Activated CD4-positive, CD25-positive, alpha-beta regulatory T cell treated with anti-CD3 and anti-CD28 coated beads, Interleukin-2, amount 50 U/mL, for 24 hours (primary cell): ENCODE data around the gene FAM9C.
"Not testable (repeated sequence)": the region's sequence is repeated elsewhere in the genome, so short reads cannot be mapped to it uniquely, and the experiment has no call there.

Experiments used
- ATAC-seq, 2 donors: fragments of 150-1000 bp; cut with Tn5 transposase; one replicate each; pipeline ENCODE4 v1.10.0; 2021; ENCODE audit warnings: mild to moderate bottlenecking in 1 of 2, moderate library complexity in 1 of 2

Gene FAM9C

DNA sequence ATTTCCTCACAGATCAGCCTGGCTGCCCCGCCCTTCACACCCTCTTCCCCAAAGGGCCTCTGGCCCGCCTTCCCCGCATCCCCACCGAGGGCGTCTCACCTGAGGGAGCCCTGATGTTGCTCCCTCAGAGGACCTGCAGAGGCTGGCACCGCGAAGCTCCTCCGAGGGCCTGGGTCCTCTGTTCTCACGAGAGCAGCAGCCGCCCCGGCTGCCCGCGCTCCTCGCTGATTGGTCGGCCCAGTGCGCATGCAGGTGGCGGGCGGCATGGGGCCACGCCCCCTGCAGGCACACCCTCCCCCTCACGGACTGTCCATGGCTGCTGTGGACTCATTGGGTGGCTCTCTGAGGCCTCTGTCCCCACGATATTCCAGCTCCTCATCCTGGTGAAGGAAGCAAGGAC is at the start of gene FAM9C:
Gene FAM9C (minus strand): TSS at position 180 of the 400 bp plus-strand sequence. CDS start 831 bp downstream, outside the sequence.
- no peak for ATAC-seq

DNA sequence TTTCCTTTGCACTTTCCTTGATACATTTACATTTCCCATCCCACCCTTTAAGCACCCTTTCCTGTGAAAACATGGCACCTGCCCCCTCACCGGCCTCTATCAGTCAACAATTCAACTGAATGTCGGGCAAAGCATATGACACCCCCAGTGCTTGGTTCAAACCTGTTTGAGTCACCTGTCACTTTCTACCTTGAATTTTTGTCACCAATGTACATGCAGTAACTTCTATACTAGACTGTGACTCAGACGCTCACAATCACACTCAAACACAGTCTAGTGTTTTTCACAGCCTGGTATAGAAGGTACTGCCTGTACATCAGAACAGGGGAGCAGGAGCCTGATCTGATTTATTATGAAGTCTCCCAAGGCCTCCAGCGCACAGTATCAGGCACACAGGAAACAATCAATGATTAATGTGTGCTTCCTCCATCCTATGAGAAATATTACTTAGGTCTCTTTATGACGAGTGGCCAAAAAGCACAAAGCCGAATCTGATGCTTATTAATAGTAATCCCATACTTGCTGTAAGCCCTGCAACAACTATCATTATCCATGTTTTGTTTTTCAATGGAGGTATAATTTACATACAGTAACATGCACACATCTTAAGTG is 49.2 kb upstream of the FAM9C start:
- peak; percentile 75 to 78 for ATAC-seq

DNA sequence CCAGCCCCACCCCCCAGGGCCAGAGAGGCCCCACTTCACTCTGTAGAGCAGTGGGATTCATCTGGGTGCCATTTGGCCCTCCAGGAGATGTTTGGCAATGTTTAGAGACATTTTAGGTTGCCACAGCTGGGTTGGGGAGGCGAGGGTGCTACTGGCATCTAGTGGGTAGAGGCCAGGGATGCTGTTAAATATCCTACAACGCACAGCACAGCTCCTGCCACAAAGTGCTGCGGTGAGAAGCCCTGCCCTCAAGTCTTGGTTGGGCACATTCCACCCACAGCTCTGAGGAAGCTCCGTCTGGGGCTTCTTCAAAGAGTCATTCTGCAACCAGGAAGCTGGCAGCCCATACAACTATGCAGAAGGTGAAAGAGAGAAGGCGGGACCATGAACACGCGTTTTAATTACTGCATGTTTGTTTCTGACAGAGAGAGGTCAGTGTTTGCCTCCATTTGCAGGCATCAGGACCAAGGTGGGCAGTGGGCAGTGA is 48.1 kb upstream of the FAM9C start:
- peak; percentile 62 to 64 for ATAC-seq

DNA sequence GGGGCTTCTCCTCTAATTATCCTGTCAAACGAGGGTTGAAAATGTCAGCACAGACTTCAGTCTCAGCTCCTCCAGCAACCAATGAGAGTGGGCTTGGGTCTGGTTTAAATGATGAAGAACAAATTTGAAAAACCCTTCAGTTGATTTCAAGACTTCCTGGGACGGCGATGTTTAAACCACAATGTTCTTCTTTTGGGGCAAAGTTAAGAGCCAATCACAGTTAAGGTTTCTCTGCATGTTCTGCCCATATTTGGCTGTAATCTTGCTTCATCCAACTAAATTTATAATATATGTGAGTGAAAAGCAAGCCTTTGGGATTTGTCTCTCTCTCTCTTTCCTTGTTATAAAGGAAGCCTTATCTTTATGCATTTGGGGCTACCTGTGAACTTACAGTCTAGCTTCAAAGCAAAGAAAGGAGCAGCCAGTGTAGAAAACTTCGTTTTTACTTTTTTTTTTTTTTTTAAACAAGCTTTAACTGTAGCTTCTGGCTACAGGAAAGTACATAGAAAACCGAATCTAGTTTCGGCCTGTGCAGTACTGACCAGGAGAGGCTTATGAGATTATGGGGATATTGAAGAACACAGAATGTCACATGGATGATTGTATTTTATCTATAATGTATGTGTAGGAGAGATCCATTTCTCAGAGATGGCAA is 46.8 kb upstream of the FAM9C start:
- ATAC-seq: no peak

DNA sequence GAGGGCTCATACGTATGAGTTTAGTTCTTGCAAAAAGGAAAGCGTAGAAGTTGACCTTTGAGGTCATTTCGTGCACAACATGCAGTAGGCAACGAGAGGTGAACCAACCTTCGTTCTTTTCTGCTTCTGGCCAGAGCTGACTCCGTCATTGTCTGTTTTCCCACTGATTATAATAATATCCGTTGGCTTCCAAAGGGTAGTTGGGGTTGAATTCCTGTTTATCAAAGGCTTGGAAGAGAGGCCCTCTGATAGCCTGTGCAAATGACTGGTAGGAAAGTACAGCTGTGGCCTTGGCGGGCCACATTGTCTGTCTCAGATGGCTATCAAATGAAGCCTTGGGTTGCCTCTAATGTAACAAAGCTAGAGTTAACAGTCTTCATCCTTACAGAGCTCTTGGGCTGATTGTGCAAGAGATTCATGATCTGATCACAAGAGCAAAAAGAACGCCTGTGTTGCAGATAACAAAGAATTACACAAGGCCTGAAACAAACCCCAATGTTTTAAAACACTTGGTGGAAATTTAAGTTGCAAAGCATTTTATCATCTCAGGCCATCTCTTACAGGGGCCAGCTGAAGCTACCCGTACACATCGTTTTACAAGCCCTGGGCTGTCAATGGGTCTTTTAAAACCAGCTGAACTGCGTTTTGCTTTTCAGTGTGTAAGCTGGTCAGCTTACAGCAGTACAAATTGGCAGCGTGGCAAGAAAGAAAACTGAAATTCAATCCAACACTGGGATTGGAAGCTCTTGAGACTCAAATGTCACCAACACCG is 46.1 kb upstream of the FAM9C start:
- peak; percentile 9 to 25 for ATAC-seq

DNA sequence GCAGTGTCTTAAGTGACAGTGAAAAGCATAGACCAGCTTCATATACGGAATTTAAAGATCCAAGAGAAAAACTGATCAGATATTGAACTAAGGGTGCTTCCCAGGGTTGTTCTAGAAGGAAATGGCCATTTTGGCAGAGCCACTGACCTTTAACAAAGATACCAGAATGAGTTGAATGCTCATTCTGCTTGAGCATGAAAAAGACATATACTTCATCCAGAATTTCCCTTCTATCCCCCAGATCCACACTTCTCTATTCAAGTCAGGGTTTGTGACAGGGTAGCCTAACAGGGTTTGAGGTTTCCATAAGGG is 45.6 kb upstream of the FAM9C start:
- ATAC-seq: no peak

DNA sequence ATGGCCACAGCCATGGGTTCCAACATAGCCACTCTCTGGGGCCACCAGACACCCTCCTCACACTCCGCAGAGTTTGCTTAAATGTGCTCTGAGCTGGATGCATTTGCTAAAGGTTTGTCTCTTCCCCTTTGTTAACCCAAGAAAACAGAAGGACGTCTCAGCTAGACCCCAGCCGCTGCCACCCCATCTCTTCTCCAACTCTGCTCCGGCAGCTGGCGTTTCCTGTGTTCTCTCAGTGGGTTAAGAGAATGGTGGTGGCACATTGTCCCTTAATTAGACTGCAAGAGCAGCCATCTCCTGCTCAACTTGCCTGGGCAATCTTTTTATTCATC is 43.7 kb upstream of the FAM9C start:
- peak in 1 of 2 donors; percentile 6 for ATAC-seq

DNA sequence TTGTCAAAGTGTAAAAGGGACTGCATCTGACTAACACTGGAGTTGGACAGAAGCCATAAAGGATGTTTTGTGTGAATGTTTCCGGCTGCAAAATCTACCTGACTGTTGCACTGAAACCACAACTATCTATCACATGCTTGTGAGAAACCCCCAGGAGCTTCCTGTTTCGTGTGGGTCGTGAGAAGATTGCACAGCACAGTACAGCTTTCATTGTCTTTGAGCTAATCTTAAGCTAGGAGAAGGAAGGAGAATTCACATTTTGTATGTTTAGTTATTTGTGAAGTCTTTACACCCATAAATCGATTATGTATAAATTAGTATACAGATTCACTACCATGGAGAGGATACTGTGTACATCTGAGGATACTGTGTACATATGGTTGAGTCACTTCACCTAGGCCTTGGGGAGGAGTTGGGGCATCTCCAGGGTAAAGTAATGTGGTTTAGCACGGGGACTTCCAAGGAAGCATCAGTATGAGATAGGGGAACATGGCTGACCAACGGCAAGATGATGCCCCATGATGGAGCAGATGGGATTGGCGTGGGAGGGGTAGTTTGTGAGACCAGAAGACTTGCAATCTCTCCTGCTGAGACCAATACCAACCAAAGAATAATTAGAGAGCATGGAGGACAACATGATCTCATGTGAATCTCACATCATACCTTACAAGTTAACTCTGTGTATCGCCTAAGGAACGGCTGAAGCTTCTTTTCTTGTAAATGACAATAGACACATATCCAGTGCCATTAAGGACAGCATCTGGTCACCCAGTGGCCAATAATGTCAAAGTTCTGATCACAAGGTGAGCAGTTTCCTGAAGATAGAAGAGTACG is 43.1 kb upstream of the FAM9C start:
- peak; percentile 68 to 71 for ATAC-seq

DNA sequence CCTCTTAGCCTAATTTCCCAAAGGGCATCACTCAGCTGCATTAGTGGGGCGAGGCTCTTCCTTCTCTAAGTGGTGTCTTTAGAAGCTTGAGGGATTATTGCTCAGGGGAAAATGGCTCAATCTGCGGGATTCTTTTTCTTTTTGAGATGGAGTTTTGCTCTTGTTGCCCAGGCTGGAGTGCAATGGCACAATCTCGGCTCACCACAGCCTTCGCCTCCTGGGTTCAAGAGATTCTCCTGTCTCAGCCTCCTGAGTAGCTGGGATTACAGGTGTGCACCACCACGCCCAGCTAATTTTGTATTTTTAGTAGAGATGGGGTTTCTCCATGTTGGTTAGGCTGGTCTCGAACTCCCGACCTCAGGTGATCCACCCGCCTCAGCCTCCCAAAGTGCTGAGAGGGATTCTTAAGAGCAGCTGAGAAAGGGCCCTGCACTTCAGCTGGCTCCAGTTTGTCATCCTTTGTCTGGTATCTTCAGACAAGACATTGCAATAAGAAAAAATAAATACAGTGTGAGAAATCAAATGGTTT is 42.4 kb upstream of the FAM9C start:
- not testable (repeated sequence) for ATAC-seq

DNA sequence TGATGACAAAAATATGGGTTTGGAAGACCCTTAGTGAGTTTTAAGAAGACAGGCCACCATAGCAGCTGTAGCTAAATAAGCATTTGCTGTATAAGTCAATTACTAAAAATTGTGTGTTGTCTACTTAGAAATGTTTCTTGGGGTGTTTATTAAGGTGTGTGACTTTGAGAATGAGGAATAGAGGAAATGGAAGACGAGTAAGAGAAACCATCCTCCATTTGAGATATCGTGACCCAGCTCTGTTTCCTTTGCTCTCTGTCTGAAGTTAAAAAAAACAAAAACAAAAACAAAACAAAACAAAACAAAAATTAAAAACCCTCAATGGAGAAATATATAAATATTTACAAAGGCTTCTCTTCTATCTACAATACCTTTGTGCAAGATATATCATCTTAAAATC is 41.7 kb upstream of the FAM9C start:
- no peak for ATAC-seq

DNA sequence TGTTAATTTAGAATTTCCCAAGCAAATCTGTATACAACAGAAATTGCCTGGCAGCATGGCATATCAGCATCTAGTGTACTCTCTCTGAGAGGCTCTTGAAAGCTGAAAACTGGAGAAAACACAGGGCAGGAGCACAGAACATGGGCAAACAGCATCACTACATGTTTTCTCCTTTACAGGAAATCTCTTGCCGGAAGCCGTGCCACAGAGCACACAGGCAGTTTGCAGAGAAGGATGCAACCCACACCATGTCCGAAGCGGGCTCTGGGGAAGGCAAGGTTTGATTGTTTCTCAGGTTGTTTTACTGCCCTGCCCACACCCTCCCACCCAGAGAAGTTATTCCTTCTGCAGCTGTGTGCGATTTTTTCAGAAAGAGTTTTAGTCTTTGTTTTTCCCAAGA is 41.1 kb upstream of the FAM9C start:
- ATAC-seq: no peak

DNA sequence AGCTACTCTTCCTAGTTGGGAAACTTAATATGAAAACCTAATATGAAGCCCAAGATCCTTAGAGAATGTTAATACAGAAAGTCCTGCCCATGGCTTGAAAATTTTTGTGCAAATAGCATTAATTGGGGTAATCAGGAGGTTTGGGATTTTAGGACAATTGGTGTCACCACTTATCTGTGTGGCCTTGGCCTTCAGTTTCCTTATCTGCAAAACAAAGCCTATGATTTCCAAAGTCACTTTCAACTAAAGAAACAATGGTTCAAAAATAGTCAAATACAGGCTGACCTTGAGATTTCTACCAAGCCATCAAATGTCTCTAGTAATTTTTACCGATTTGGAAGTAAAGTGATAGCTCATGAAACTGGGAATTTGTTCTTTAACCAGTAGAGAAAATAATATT is 40.2 kb upstream of the FAM9C start:
- no peak for ATAC-seq

DNA sequence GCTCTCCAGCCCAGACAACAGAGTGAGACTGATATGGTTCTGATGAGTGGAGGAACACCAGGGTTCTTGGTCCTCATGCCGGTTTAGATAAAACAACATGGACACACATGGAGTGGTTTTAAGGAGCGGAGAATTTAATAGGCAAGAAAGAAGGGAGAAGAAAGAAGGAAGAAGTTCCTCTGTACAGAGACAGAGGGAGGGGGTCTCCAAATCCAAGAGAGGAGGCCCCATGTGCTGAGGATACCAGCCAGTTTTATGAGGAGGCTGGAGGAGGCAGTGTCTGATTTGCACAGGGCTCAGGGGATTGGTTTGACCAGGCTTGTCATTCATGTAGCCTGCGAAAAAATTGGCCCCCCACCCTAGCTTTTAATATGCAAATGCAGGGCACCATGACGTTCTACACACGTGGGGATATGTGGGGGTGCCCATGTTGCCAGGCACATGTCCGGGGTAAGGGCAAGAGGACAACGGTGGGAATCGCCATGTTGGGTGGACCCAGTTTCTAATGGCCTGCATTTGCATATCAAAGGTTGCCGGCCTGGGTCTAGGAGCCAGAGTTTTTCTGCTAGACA is 39.4 kb upstream of the FAM9C start:
- ATAC-seq: not testable (repeated sequence)

DNA sequence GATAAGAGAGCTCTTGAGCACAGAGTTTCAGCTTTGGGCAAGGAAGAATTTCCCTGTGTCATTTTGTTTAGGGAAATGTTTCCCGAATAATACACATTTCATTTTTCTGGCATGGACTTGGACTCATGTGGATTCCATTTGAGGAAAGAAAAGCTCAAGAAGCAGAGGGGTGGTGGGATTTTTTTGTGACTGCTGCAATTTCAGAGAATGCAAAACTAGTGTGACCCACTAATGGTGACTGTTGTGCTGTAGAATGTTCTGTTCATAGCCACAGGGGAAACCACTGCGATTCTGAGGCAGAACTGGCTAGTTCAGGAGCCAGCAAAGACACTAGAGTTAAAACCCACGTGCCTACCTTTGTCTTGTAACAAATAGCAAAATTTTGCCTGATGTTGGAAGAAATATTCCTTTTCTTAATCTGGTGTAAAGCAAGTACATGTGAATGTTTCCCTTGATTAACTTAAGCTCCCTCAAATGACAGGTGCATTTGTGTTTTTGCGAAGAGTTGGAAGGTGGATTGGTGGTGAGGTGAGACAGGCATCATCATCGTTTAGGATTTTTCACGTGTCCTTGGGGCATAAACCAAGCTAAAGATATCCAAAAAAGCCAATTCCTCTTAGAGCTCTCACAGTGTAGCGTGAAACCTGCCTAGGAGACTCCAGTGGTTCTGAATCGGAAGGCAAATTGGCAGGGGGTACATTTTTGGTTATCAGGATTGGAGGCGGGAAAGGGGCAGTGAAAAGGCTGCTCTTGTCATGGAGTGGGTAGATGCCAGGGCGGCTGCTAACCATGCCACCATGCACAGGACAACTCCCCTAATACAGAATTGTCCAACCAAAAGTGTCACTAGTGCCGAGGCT is 38.0 kb upstream of the FAM9C start:
- peak in 1 of 2 donors; percentile 30 for ATAC-seq

DNA sequence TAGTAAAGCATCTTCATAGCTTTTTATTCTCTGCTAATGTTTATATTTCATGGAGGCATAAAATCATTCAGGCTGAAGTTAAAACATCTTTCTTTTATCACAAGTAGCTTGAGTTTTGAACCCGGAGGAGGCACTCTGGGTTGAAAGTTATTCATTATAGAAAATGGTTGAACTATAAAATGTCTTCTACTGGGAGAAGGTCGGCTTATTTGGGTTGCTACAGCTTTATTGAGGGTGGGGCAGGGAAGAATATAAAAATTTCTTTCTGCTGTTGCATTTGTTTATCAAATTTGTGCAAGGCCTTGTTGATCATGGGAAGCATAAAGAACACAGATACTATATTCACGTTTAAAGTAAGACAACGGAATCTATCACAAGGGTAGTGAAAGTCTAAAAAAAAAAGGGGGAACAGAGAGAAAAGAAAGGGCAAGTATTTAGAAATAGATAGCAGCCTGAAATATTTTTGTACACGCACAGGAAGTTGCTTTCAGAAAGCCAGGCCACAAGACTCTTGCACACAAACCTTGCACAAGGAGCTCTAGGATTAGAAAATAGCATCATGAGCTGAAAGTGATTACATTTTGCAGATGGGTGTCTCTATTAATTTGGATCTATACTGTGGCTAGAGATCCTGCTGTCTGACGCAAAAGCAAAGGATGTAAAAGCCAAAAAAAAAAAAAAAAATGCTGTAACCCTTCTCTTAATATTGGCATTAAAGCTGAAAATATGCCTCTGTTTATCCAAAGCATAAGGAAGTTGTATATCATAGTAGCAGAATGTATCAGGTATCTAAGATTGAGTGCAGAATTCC is 37.2 kb upstream of the FAM9C start:
- no peak for ATAC-seq

DNA sequence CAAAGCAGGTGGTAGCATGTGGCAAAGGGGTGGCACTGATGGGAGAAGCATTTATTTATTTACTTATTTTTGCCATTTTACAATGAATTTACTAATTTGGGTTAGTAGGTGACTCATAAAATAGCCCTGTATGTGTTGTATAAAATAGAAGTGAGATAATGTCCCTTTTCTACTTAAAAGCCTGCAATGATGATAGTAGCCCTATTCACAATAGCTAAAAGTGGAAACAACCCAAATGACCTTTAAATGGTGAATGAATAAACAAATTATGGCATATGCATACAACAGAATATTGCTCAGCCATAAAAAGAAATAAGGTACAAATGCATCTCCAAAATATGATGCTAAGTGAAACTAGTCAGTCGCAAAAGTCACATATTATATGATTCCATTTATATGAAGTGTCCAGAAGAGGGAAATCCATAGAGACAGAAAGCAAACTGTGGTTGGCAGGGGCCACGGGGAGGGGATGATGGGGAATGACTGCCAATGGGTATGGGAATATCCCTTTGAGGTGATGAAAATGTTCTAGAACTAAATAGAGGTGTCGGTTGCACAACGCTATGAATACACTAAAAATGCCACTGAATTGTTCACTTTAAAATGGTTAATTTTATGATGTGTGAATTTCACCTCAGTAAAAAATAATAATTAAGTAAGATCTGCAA is 35.8 kb upstream of the FAM9C start:
- ATAC-seq: no peak

DNA sequence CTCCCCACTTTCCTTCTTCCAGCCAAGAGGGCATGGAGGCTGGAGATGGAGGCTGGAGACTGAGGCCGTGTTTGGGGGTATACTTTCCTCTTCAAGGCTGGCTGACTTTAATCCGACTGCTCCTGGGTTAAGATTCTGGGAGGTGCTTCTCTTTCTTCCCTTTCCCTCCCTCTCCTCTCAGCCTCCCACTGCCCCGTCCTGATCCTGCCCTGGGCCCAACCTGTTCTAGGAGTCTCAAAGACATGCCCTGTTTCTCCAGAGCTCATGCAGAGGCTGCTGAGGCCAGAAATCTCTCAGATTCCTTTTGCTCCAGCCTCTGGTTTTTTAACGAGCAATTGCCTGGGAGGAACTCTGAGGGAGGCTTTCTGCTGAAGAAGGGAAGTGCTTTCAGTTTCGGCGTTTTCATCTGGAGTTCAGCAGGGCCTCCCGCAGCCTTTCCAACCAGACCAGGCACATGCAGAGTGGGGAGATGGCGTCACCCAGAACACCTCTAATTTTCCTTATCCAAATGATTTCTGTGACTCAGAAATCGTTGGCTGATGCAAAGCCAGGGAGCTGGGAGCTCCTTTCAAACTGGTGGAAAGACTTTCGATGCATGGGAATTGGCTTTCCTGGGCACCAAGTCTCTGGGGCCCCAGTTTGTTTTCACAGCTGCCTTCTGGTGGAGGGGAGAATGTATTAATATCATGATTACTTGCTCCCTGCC is 34.5 kb upstream of the FAM9C start:
- no peak for ATAC-seq

DNA sequence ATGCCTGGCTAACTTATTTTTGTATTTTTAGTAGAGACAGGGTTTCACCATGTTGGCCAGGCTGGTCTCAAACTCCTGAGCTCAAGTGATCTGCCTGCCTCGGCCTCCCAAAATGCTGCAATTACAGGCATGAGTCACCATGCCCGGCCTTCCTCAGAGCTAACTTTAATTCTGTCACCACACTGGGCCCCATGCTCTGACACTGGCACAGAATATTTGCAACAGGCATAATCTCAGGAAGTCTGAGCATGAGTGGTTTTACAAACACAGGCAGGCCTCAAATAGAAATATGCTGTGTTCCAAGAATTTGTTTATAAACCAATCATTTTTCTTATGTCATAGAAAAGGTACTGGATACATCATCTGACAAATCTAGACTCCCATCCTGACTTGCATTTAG is 32.7 kb upstream of the FAM9C start:
- peak in 1 of 2 donors; percentile 21 for ATAC-seq
